ENCODE data around the gene MYL11.

MYL11 gene

GRCh38 chr16:30355144-30355953, 19.3 kb upstream of the MYL11 start, which contains the start of gene CD2BP2:
Gene CD2BP2, minus strand, starts transcription at chr16:30355308. Its CDS starts 627 bp downstream, at chr16:30354681.
- TF ChIP-seq CTCF (IDR thresholded peaks at IDR 0.05; ENCODE audit: insufficient read depth, low read depth, low read length, missing control alignments): no peak
- peak; percentile 100 for DNase-seq (ENCODE audit: low read depth)
- H3K4me3 ChIP-seq (ENCODE audit: low read length): peak within 1 kb of the TSS; percentile 67

GRCh38 chr16:30355954-30356308, 18.7 kb upstream of the MYL11 start:
- peak overlapping the region; percentile 67 for H3K4me3 ChIP-seq (ENCODE audit: low read length)
- DNase-seq (ENCODE audit: low read depth): no peak
- TF ChIP-seq CTCF (IDR thresholded peaks at IDR 0.05; ENCODE audit: insufficient read depth, low read depth, low read length, missing control alignments): no peak

GRCh38 chr16:30356401-30357084, 18.1 kb upstream of the MYL11 start:
- H3K4me3 ChIP-seq (ENCODE audit: low read length): peak overlapping the region; percentile 67
- no peak for TF ChIP-seq CTCF (IDR thresholded peaks at IDR 0.05; ENCODE audit: insufficient read depth, low read depth, low read length, missing control alignments)
- DNase-seq (ENCODE audit: low read depth): no peak

- H3K4me3 ChIP-seq (ENCODE audit: low read length): no peak overlapping the region
- no peak for TF ChIP-seq CTCF (IDR thresholded peaks at IDR 0.05; ENCODE audit: insufficient read depth, low read depth, low read length, missing control alignments)
- no peak for DNase-seq (ENCODE audit: low read depth)
Observed at GRCh38 chr16:30357085-30357714, 17.4 kb upstream of the MYL11 start.

- no peak overlapping the region for H3K4me3 ChIP-seq (ENCODE audit: low read length)
- no peak for DNase-seq (ENCODE audit: low read depth)
- TF ChIP-seq CTCF (IDR thresholded peaks at IDR 0.05; ENCODE audit: insufficient read depth, low read depth, low read length, missing control alignments): no peak
Observed at GRCh38 chr16:30357715-30358576, 16.7 kb upstream of the MYL11 start.

GRCh38 chr16:30358577-30358936, 16.0 kb upstream of the MYL11 start:
- no peak overlapping the region for H3K4me3 ChIP-seq (ENCODE audit: low read length)
- DNase-seq (ENCODE audit: low read depth): no peak
- TF ChIP-seq CTCF (IDR thresholded peaks at IDR 0.05; ENCODE audit: insufficient read depth, low read depth, low read length, missing control alignments): no peak

Data from epithelial cell of esophagus (primary cell).